Measurements from ENCODE around the gene GATAD2A. TPM values are rescaled to one million over a fixed set of nuclear protein-coding genes. Genes with fewer than 3 reads are reported as not detected.

GATAD2A gene
- total and polyA plus RNA-seq, 4 donors, result 14.2 to 44.1 (median 35.0) TPM

GRCh38 chr19:19529783-19530422 lies 124.4 kb downstream of the GATAD2A start:
- Histone ChIP-seq H3K27ac (ENCODE audit: low read depth, low read length) (no peak overlapping the region), H3K36me3 (ENCODE audit: control insufficient read depth, insufficient read depth, low read length) (peaks cover 58% of the 10 kb centered on the region), H3K27me3 (ENCODE audit: control insufficient read depth, insufficient read depth, low read length) (no peaks in the 10 kb centered on the region), H3K9me3 (ENCODE audit: control insufficient read depth, insufficient read depth, low read length) (no peaks in the 10 kb centered on the region), H3K4me1 (ENCODE audit: control insufficient read depth, insufficient read depth, low read length) (peaks cover 42% of the 10 kb centered on the region), H3K4me3 (ENCODE audit: low read depth, low read length) (no peak overlapping the region)
- 84% methylated on average over 8 of the region's 11 CpGs for WGBS (ENCODE audit: insufficient coverage)
- DNase-seq (ENCODE audit: low read depth in 4 of 6, low spot score in 6 of 6), result no peak

- H3K9me3 ChIP-seq (ENCODE audit: control insufficient read depth, insufficient read depth, low read length), result no peaks in the 10 kb centered on the region
- peaks cover 58% of the 10 kb centered on the region for H3K36me3 ChIP-seq (ENCODE audit: control insufficient read depth, insufficient read depth, low read length)
- H3K4me3 ChIP-seq (ENCODE audit: low read depth, low read length), result no peak overlapping the region
- no peak for DNase-seq (ENCODE audit: low read depth in 4 of 6, low spot score in 6 of 6)
- peaks cover 41% of the 10 kb centered on the region for H3K4me1 ChIP-seq (ENCODE audit: control insufficient read depth, insufficient read depth, low read length)
- no peak overlapping the region for H3K27ac ChIP-seq (ENCODE audit: low read depth, low read length)
- WGBS (ENCODE audit: insufficient coverage), result 80% methylated on average over 1 of the region's 9 CpGs
- no peaks in the 10 kb centered on the region for H3K27me3 ChIP-seq (ENCODE audit: control insufficient read depth, insufficient read depth, low read length)
These were observed 124.9 kb downstream of the GATAD2A start for GRCh38 chr19:19530423-19530804.

DNA sequence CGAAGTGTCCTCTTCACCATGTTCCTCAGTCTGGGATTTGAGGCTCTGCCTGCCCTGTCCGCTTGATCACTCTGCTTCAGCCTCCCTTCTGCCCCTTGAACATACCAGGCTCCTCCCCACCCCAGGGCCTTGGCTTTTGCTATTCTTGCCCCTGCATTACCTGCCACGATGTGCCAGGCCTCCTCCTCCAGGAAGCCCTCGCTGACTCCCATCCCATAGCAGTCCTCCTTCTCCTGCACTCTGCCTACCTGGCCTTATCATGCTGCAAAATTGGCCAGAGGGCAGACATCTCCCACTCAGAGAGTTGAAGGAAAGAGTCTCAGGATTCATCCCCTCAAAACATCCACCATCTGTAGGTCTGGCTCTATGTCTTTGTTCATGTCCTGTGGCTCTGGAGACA lies 125.4 kb downstream of the GATAD2A start:
- peaks cover 58% of the 10 kb centered on the region for H3K36me3 ChIP-seq (ENCODE audit: control insufficient read depth, insufficient read depth, low read length)
- no peaks in the 10 kb centered on the region for H3K27me3 ChIP-seq (ENCODE audit: control insufficient read depth, insufficient read depth, low read length)
- H3K4me1 ChIP-seq (ENCODE audit: control insufficient read depth, insufficient read depth, low read length), result peaks cover 36% of the 10 kb centered on the region
- no peak for DNase-seq (ENCODE audit: low read depth in 4 of 6, low spot score in 6 of 6)
- H3K4me3 ChIP-seq (ENCODE audit: low read depth, low read length), result no peak overlapping the region
- 88% methylated on average over 4 of the region's 4 CpGs for WGBS (ENCODE audit: insufficient coverage)
- no peak overlapping the region for H3K27ac ChIP-seq (ENCODE audit: low read depth, low read length)
- H3K9me3 ChIP-seq (ENCODE audit: control insufficient read depth, insufficient read depth, low read length), result no peaks in the 10 kb centered on the region

GRCh38 chr19:19531951-19532805 lies 126.7 kb downstream of the GATAD2A start:
- WGBS (ENCODE audit: insufficient coverage), result 21% methylated on average over 47 of the region's 48 CpGs
- no peak overlapping the region for H3K4me3 ChIP-seq (ENCODE audit: low read depth, low read length)
- no peaks in the 10 kb centered on the region for H3K9me3 ChIP-seq (ENCODE audit: control insufficient read depth, insufficient read depth, low read length)
- no peak overlapping the region for H3K27ac ChIP-seq (ENCODE audit: low read depth, low read length)
- peaks cover 49% of the 10 kb centered on the region for H3K36me3 ChIP-seq (ENCODE audit: control insufficient read depth, insufficient read depth, low read length)
- DNase-seq (ENCODE audit: low read depth in 4 of 6, low spot score in 6 of 6), result peak in 5 of 6 donors; percentile 63 to 90 (median 64)
- no peaks in the 10 kb centered on the region for H3K27me3 ChIP-seq (ENCODE audit: control insufficient read depth, insufficient read depth, low read length)
- peaks cover 31% of the 10 kb centered on the region for H3K4me1 ChIP-seq (ENCODE audit: control insufficient read depth, insufficient read depth, low read length)

- Histone ChIP-seq H3K9me3 (ENCODE audit: control insufficient read depth, insufficient read depth, low read length) (no peaks in the 10 kb centered on the region), H3K27ac (ENCODE audit: low read depth, low read length) (no peak overlapping the region), H3K27me3 (ENCODE audit: control insufficient read depth, insufficient read depth, low read length) (peaks cover 8% of the 10 kb centered on the region), H3K36me3 (ENCODE audit: control insufficient read depth, insufficient read depth, low read length) (peaks cover 43% of the 10 kb centered on the region), H3K4me3 (ENCODE audit: low read depth, low read length) (no peak overlapping the region), H3K4me1 (ENCODE audit: control insufficient read depth, insufficient read depth, low read length) (peaks cover 40% of the 10 kb centered on the region)
- DNase-seq (ENCODE audit: low read depth in 4 of 6, low spot score in 6 of 6), result no peak
- WGBS (ENCODE audit: insufficient coverage), result 77% methylated on average over 13 of the region's 14 CpGs
These were observed 127.6 kb downstream of the GATAD2A start for GRCh38 chr19:19532806-19533701.

DNA sequence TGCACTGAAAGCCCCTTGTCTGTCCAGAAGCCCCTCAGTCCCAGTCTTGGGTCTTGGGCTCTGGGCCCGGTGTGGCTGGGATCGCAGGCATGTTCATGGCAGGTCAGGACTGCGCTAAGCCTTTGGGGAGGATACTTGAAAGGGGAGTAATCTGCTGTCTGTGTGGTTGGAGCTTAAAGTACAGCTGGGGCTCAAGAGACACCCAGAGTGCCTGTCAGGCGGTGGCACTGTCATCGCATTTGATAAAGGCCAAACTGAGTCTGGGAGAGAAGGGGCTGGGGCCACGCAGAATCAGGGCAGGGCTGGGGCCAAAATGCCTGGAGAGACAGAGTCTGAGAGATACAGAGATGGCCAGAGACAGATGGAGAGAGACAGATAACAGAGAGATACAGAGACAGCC lies 128.4 kb downstream of the GATAD2A start:
- 88% methylated on average over 6 of the region's 6 CpGs for WGBS (ENCODE audit: insufficient coverage)

GRCh38 chr19:19534556-19535265 lies 129.2 kb downstream of the GATAD2A start:
- Histone ChIP-seq H3K4me1 (ENCODE audit: control insufficient read depth, insufficient read depth, low read length) (peaks cover 37% of the 10 kb centered on the region), H3K27ac (ENCODE audit: low read depth, low read length) (no peak overlapping the region), H3K9me3 (ENCODE audit: control insufficient read depth, insufficient read depth, low read length) (no peaks in the 10 kb centered on the region), H3K27me3 (ENCODE audit: control insufficient read depth, insufficient read depth, low read length) (peaks cover 22% of the 10 kb centered on the region), H3K4me3 (ENCODE audit: low read depth, low read length) (no peak overlapping the region), H3K36me3 (ENCODE audit: control insufficient read depth, insufficient read depth, low read length) (peaks cover 35% of the 10 kb centered on the region)
- no peak for DNase-seq (ENCODE audit: low read depth in 4 of 6, low spot score in 6 of 6)
- WGBS (ENCODE audit: insufficient coverage), result 83% methylated on average over 25 of the region's 27 CpGs

More for the DNA sequence above, 128.4 kb downstream of the GATAD2A start:
- Histone ChIP-seq H3K4me3 (ENCODE audit: low read depth, low read length) (no peak overlapping the region), H3K36me3 (ENCODE audit: control insufficient read depth, insufficient read depth, low read length) (peaks cover 40% of the 10 kb centered on the region), H3K9me3 (ENCODE audit: control insufficient read depth, insufficient read depth, low read length) (no peaks in the 10 kb centered on the region), H3K27me3 (ENCODE audit: control insufficient read depth, insufficient read depth, low read length) (peaks cover 16% of the 10 kb centered on the region), H3K4me1 (ENCODE audit: control insufficient read depth, insufficient read depth, low read length) (peaks cover 42% of the 10 kb centered on the region), H3K27ac (ENCODE audit: low read depth, low read length) (no peak overlapping the region)
- no peak for DNase-seq (ENCODE audit: low read depth in 4 of 6, low spot score in 6 of 6)

- no peak for DNase-seq (ENCODE audit: low read depth in 4 of 6, low spot score in 6 of 6)
- H3K27ac ChIP-seq (ENCODE audit: low read depth, low read length), result no peak overlapping the region
- no peak overlapping the region for H3K4me3 ChIP-seq (ENCODE audit: low read depth, low read length)
- H3K9me3 ChIP-seq (ENCODE audit: control insufficient read depth, insufficient read depth, low read length), result no peaks in the 10 kb centered on the region
- peaks cover 38% of the 10 kb centered on the region for H3K4me1 ChIP-seq (ENCODE audit: control insufficient read depth, insufficient read depth, low read length)
- H3K27me3 ChIP-seq (ENCODE audit: control insufficient read depth, insufficient read depth, low read length), result peaks cover 29% of the 10 kb centered on the region
- peaks cover 31% of the 10 kb centered on the region for H3K36me3 ChIP-seq (ENCODE audit: control insufficient read depth, insufficient read depth, low read length)
- WGBS (ENCODE audit: insufficient coverage), result 91% methylated on average over 28 of the region's 34 CpGs
These were observed 130.1 kb downstream of the GATAD2A start for GRCh38 chr19:19535311-19536191.

Measured in spinal cord (tissue), 10 donors.